Spleen (tissue), 11 donors: ENCODE data around the gene KMT2A. TPM values are rescaled to one million over a fixed set of nuclear protein-coding genes. Genes with fewer than 3 reads are reported as not detected.

ENCODE experiments used
- DNase-seq: peaks from one replicate; pipeline ENCODE4 v3.0.0-alpha.2; 2020
- H3K27ac ChIP-seq, 8 donors: fragments of 200-600 bp; sonication (generic) in 7 of 8; 1 replicate in 4 of 8; 2 replicates in 4 of 8; pipeline versions ENCODE4 v1.5.0 to v1.8.0; 2016 to 2021; ENCODE audit warnings: inconsistent platforms in 4 of 8, mild to moderate bottlenecking in 4 of 8, moderate library complexity in 1 of 8
- H3K27me3 ChIP-seq, 7 donors: fragments of 200-600 bp; sonication (generic) in 6 of 7; replicated peaks in 1 of 7; 1 replicate in 4 of 7; 2 replicates in 3 of 7; pipeline versions ENCODE4 v1.5.0 to v1.8.0; 2016 to 2021; ENCODE audit warnings: inconsistent platforms in 3 of 7, mild to moderate bottlenecking in 1 of 7
- H3K36me3 ChIP-seq, 6 donors: fragments of 200-600 bp; sonication (generic) in 5 of 6; 1 replicate in 4 of 6; 2 replicates in 2 of 6; pipeline versions ENCODE4 v1.5.0 to v1.8.0; 2016 to 2021; ENCODE audit warnings: inconsistent platforms in 2 of 6
- H3K4me1 ChIP-seq, 6 donors: fragments of 200-600 bp; sonication (generic) in 5 of 6; 1 replicate in 3 of 6; 2 replicates in 3 of 6; pipeline versions ENCODE4 v1.5.0 to v1.8.0; 2016 to 2021; ENCODE audit warnings: inconsistent platforms in 3 of 6
- H3K4me3 ChIP-seq, 8 donors: fragments of 200-600 bp; sonication (generic) in 7 of 8; 1 replicate in 4 of 8; 2 replicates in 4 of 8; pipeline versions ENCODE4 v1.5.0 to v1.8.0; 2016 to 2021; ENCODE audit warnings: inconsistent platforms in 4 of 8, mild to moderate bottlenecking in 4 of 8, moderate library complexity in 2 of 8
- H3K9me3 ChIP-seq, 8 donors: fragments of 200-600 bp; sonication (generic) in 7 of 8; 1 replicate in 4 of 8; 2 replicates in 4 of 8; pipeline versions ENCODE4 v1.5.0 to v1.8.0; 2016 to 2021; ENCODE audit warnings: inconsistent platforms in 4 of 8
- CTCF ChIP-seq, 11 experiments: fragments of 200-600 bp in 7 of 11; fragments of 450-650 bp in 4 of 11; sonication (generic) in 4 of 11; IDR thresholded peaks in 8 of 11; conservative IDR thresholded peaks in 3 of 11; 1 replicate in 7 of 11; 2 replicates in 4 of 11; pipeline versions ENCODE4 v1.4.0 to v1.8.0; 2016 to 2021; ENCODE audit warnings: antibody characterized with exemption in 11 of 11, inconsistent platforms in 4 of 11, mild to moderate bottlenecking in 1 of 11
- POLR2A ChIP-seq, 3 donors: fragments of 450-650 bp; IDR thresholded peaks; one replicate each; pipeline ENCODE4 v1.5.1; 2017; ENCODE audit warnings: antibody characterized with exemption in 3 of 3, mild to moderate bottlenecking in 1 of 3
- POLR2AphosphoS5 ChIP-seq, 3 donors: sonication (generic); formaldehyde crosslinking; IDR thresholded peaks; one replicate each; pipeline ENCODE4 v1.5.1; 2017; ENCODE audit warnings: antibody characterized with exemption in 3 of 3
- WGBS, 5 donors: extraction: QIAGEN DNeasy Blood & Tissue Kit in 3 of 5; methylation state at CpG; one replicate each; pipeline versions ENCODE4 v1.1.5 to v1.1.7; 2013 to 2018; 5-methylcytosine and 5-hydroxymethylcytosine counted together
- intact Hi-C: fragments of 100-400 bp; cut with DNase I; formaldehyde crosslinking; loops from one replicate; pipeline ENCODE4 v1.15.0; 2023; ENCODE audit warnings: low total_unique reads
- polyA plus RNA-seq, 3 donors: library from polyadenylated mRNA; stranded (reverse); fragments of 200-250 nt; gene quantifications; one replicate each; pipeline ENCODE4 v1.2.1, GENCODE V29; 2013
- total RNA-seq, 7 donors: library from RNA; depleted of rRNA in 3 of 7; stranded (reverse); fragments of >200 nt in 3 of 7; fragmentation: NEBNext Ultra II Directional in 4 of 7; extraction: Animal tissue kit (Norgen Biotek cat#: 25700) in 4 of 7; gene quantifications; one replicate each; pipeline versions ENCODE4 v1.1.0 to v1.2.1, GENCODE V29; 2016 to 2021
- donor health status: healthy with polysubstance abuse.
- donor health status: DM: no; HTN: no; CAD: no; lungs with moderate emphysema.
- donor health status: DM: no; HTN: no; CAD: no.
- donor health status: Bipolar disorder and iron deficiency.
- donor health status: healthy.
- donor health status: DM: no; HTN: no; CAD: no.
- donor health status: DM: yes; HTN: yes; CAD: no.

KMT2A gene
- total and polyA plus RNA-seq, 10 donors = 5.9 to 134 (median 103) TPM

GRCh38 chr11:118437208-118438125 lies 1.2 kb downstream of the KMT2A start:
- intact Hi-C loops = no loop called here
- Histone ChIP-seq H3K9me3 (no peaks in the 10 kb centered on the region), H3K27ac (peak overlapping the region; percentile 88 to 96 (median 93)), H3K36me3 (no peaks in the 10 kb centered on the region), H3K27me3 (peaks cover 0 to 3% (median 0%) of the 10 kb centered on the region in 7 donors), H3K4me1 (peaks cover 37 to 77% (median 62%) of the 10 kb centered on the region in 6 donors), H3K4me3 (peak overlapping the region; percentile 62 to 98 (median 94))
- no peak for TF ChIP-seq CTCF (IDR thresholded peaks at IDR 0.05 in 8 of 11, conservative IDR thresholded peaks at IDR 0.05 in 3 of 11)
- TF ChIP-seq POLR2AphosphoS5 (IDR thresholded peaks at IDR 0.05) = peak in 1 of 3 donors; percentile 6
- TF ChIP-seq POLR2A (IDR thresholded peaks at IDR 0.05) = no peak
- DNase-seq = peak; percentile 85
- 0 to 2% (median 2%) methylated on average over 27 to 28 of the region's 28 CpGs for WGBS, 5 donors

- no peak for TF ChIP-seq CTCF (IDR thresholded peaks at IDR 0.05 in 8 of 11, conservative IDR thresholded peaks at IDR 0.05 in 3 of 11)
- no peak for TF ChIP-seq POLR2A (IDR thresholded peaks at IDR 0.05)
- peak in 1 of 3 donors; percentile 14 for TF ChIP-seq POLR2AphosphoS5 (IDR thresholded peaks at IDR 0.05)
- intact Hi-C loops = no loop called here
- peaks cover 0 to 3% (median 0%) of the 10 kb centered on the region in 7 donors for H3K27me3 ChIP-seq
Measured at GRCh38 chr11:118438314-118438931, 2.1 kb downstream of the KMT2A start.

GRCh38 chr11:118439646-118440045 lies 3.4 kb downstream of the KMT2A start:
- H3K27ac ChIP-seq = peak overlapping the region in 5 of 8 donors; percentile 37 to 96 (median 95)
- no peak overlapping the region for H3K4me3 ChIP-seq
- TF ChIP-seq POLR2AphosphoS5 (IDR thresholded peaks at IDR 0.05) (no peak), POLR2A (IDR thresholded peaks at IDR 0.05) (no peak), CTCF (IDR thresholded peaks at IDR 0.05 in 8 of 11, conservative IDR thresholded peaks at IDR 0.05 in 3 of 11) (no peak)
- DNase-seq = no peak
- H3K36me3 ChIP-seq = no peaks in the 10 kb centered on the region
- peaks cover 0 to 3% (median 0%) of the 10 kb centered on the region in 7 donors for H3K27me3 ChIP-seq
- peaks cover 42 to 88% (median 74%) of the 10 kb centered on the region in 6 donors for H3K4me1 ChIP-seq
- H3K9me3 ChIP-seq = no peaks in the 10 kb centered on the region
- intact Hi-C loops = no loop called here

More at GRCh38 chr11:118438314-118438931, 2.1 kb downstream of the KMT2A start:
- Histone ChIP-seq H3K27ac (peak overlapping the region; percentile 88 to 96 (median 93)), H3K36me3 (no peaks in the 10 kb centered on the region), H3K9me3 (no peaks in the 10 kb centered on the region), H3K4me1 (peaks cover 46 to 87% (median 71%) of the 10 kb centered on the region in 6 donors), H3K4me3 (peak overlapping the region; percentile 62 to 98 (median 94))
- 0 to 1% (median 0%) methylated on average over 13 to 14 of the region's 14 CpGs for whole genome bisulfite sequencing, 5 donors
- peak; percentile 75 for DNase-seq
